ENCODE measurements around the gene CDC6. TPM values are rescaled to one million over a fixed set of nuclear protein-coding genes. Genes with fewer than 3 reads are reported as not detected.
A peak's percentile ranks its signal among the peaks of the same experiment; 100 is the strongest.
"Not testable (repeated sequence)": the region's sequence is repeated elsewhere in the genome, so short reads cannot be mapped to it uniquely, and the experiment has no call there.

The CDC6 gene
- total RNA-seq, 2 experiments from 2014 or later: 103 to 110 TPM

DNA sequence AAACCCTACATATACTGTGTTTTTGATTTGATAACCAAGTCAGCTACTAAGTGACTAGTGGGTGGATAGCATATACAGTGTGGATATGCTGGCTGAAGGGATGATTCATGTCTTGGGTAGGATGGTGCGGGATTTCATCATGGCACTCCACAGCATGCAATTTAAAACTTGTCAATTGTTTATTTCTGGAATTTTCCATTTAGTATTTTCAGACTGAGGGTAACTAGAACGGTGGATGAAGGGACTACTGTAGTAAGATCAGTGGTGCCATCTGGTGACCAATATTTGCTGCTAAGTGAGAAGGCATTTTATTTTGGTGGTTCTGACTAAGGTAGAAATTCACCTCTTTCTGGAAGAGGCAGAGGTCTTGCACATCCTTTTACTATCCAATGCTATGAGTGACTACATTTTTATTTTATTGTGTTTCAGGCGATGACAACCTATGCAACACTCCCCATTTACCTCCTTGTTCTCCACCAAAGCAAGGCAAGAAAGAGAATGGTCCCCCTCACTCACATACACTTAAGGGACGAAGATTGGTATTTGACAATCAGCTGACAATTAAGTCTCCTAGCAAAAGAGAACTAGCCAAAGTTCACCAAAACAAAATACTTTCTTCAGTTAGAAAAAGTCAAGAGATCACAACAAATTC lies 3.1 kb downstream of the CDC6 start:
- H3K9me3 Mint-ChIP-seq (ENCODE audit: insufficient read depth): no peaks in the 10 kb centered on the region
- CTCF ChIA-PET: interaction anchor here (0.6 to 8.5 kb wide), 16 partner anchors 10 to 278 kb away, joined by 3 to 100 read pairs (median 6); partner anchors contain the start of genes RARA and WIPF2
- H3K36me3 Mint-ChIP-seq (ENCODE audit: low read depth): peaks cover 58% of the 10 kb centered on the region
- ATAC-seq (no peak), DNase-seq (peak; percentile 71)
- H3K4me1 Mint-ChIP-seq (ENCODE audit: low read depth): peaks cover 44% of the 10 kb centered on the region
- no peak overlapping the region for H3K4me3 Mint-ChIP-seq
- POLR2A ChIA-PET: interaction anchor here (0.9 kb wide), 1 partner anchor 72 kb away, joined by 3 read pairs; the partner anchor contains the start of gene WIPF2
- peak overlapping the region; percentile 27 for H3K27ac Mint-ChIP-seq
- H3K27me3 Mint-ChIP-seq (ENCODE audit: low read depth): no peaks in the 10 kb centered on the region

- DNase-seq (no peak), ATAC-seq (no peak)
- peak overlapping the region; percentile 13 for H3K27ac Mint-ChIP-seq
- no peak overlapping the region for H3K4me3 Mint-ChIP-seq
- H3K27me3 Mint-ChIP-seq (ENCODE audit: low read depth): no peaks in the 10 kb centered on the region
- H3K9me3 Mint-ChIP-seq (ENCODE audit: insufficient read depth): no peaks in the 10 kb centered on the region
- peaks cover 63% of the 10 kb centered on the region for H3K36me3 Mint-ChIP-seq (ENCODE audit: low read depth)
- CTCF ChIA-PET: interaction anchor here (0.6 to 8.5 kb wide), 12 partner anchors 11 to 278 kb away, joined by 3 to 100 read pairs (median 9); partner anchors contain the start of gene WIPF2
- peaks cover 46% of the 10 kb centered on the region for H3K4me1 Mint-ChIP-seq (ENCODE audit: low read depth)
- POLR2A ChIA-PET: no interaction called here
Measured at GRCh38 chr17:40291281-40291664, 3.6 kb downstream of the CDC6 start.

GRCh38 chr17:40293363-40293762 lies 5.7 kb downstream of the CDC6 start:
- Mint-ChIP-seq H3K4me1 (ENCODE audit: low read depth) (peaks cover 39% of the 10 kb centered on the region), H3K4me3 (no peak overlapping the region), H3K27ac (no peak overlapping the region), H3K9me3 (ENCODE audit: insufficient read depth) (no peaks in the 10 kb centered on the region), H3K36me3 (ENCODE audit: low read depth) (peaks cover 71% of the 10 kb centered on the region), H3K27me3 (ENCODE audit: low read depth) (no peaks in the 10 kb centered on the region)
- POLR2A ChIA-PET: no interaction called here
- DNase-seq (no peak), ATAC-seq (no peak)
- CTCF ChIA-PET: interaction anchor here (0.6 to 8.5 kb wide), 10 partner anchors 9 to 340 kb away, joined by 3 to 100 read pairs (median 6); partner anchors contain the start of gene WIPF2

GRCh38 chr17:40295488-40296436 lies 8.1 kb downstream of the CDC6 start:
- H3K27ac Mint-ChIP-seq: peak overlapping the region; percentile 47
- H3K4me3 Mint-ChIP-seq: no peak overlapping the region
- no peaks in the 10 kb centered on the region for H3K27me3 Mint-ChIP-seq (ENCODE audit: low read depth)
- no peak for DNase-seq
- peaks cover 22% of the 10 kb centered on the region for H3K4me1 Mint-ChIP-seq (ENCODE audit: low read depth)
- POLR2A ChIA-PET: interaction anchor here (1.9 to 2.6 kb wide), 2 partner anchors 12 to 14 kb away, joined by 5 to 6 read pairs; no protein-coding TSS in a partner anchor
- no peaks in the 10 kb centered on the region for H3K9me3 Mint-ChIP-seq (ENCODE audit: insufficient read depth)
- peaks cover 67% of the 10 kb centered on the region for H3K36me3 Mint-ChIP-seq (ENCODE audit: low read depth)
- no peak for ATAC-seq
- CTCF ChIA-PET: interaction anchor here (1.4 to 8.5 kb wide), 5 partner anchors 7 to 122 kb away, joined by 3 to 69 read pairs (median 10); partner anchors contain the start of gene TOP2A

DNA sequence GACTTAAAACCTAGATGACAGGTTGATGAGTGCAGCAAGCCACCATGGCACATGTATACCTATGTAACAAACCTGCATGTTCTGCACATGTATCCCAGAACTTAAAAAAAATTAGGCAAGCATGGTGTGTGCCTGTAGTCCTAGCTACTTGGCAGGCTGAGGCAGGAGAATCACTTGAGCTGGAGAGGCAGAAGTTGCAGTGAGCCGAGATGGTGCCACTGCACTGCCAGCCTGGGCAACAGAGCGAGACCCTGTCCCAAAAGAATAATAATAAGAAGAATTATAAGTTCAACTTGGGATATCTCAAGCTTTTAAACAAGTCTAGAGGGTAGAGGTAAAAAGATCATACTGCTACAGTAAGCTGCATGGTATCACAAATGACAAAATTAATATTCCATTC lies 9.8 kb downstream of the CDC6 start:
- H3K36me3 Mint-ChIP-seq (ENCODE audit: low read depth): peaks cover 69% of the 10 kb centered on the region
- H3K4me1 Mint-ChIP-seq (ENCODE audit: low read depth): peaks cover 18% of the 10 kb centered on the region
- DNase-seq (no peak), ATAC-seq (no peak)
- no peaks in the 10 kb centered on the region for H3K9me3 Mint-ChIP-seq (ENCODE audit: insufficient read depth)
- CTCF ChIA-PET: interaction anchor here (2.3 kb wide), 1 partner anchor 57 kb away, joined by 10 read pairs; no protein-coding TSS in a partner anchor
- POLR2A ChIA-PET: interaction anchor here (1.3 to 1.9 kb wide), 2 partner anchors 9 to 10 kb away, joined by 5 read pairs; partner anchors contain the start of gene CDC6
- no peak overlapping the region for H3K4me3 Mint-ChIP-seq
- no peak overlapping the region for H3K27ac Mint-ChIP-seq
- no peaks in the 10 kb centered on the region for H3K27me3 Mint-ChIP-seq (ENCODE audit: low read depth)

- ATAC-seq (no peak), DNase-seq (no peak)
- ChIA-PET CTCF (interaction anchor here (1.0 to 13.1 kb wide), 7 partner anchors 7 to 234 kb away, joined by 3 to 304 read pairs (median 5); partner anchors contain the start of gene CDC6), POLR2A (interaction anchor here (0.9 kb wide), 1 partner anchor 64 kb away, joined by 4 read pairs; no protein-coding TSS in a partner anchor)
- H3K36me3 Mint-ChIP-seq (ENCODE audit: low read depth): peaks cover 71% of the 10 kb centered on the region
- H3K4me3 Mint-ChIP-seq: no peak overlapping the region
- H3K27ac Mint-ChIP-seq: no peak overlapping the region
- H3K4me1 Mint-ChIP-seq (ENCODE audit: low read depth): peaks cover 22% of the 10 kb centered on the region
- no peaks in the 10 kb centered on the region for H3K27me3 Mint-ChIP-seq (ENCODE audit: low read depth)
- H3K9me3 Mint-ChIP-seq (ENCODE audit: insufficient read depth): no peaks in the 10 kb centered on the region
Measured at GRCh38 chr17:40298726-40299125, 11.0 kb downstream of the CDC6 start.

GRCh38 chr17:40299159-40299757 lies 11.6 kb downstream of the CDC6 start:
- DNase-seq; H3K9me3 Mint-ChIP-seq (ENCODE audit: insufficient read depth): not testable (repeated sequence)
- H3K36me3 Mint-ChIP-seq (ENCODE audit: low read depth): peaks cover 72% of the 10 kb centered on the region

DNA sequence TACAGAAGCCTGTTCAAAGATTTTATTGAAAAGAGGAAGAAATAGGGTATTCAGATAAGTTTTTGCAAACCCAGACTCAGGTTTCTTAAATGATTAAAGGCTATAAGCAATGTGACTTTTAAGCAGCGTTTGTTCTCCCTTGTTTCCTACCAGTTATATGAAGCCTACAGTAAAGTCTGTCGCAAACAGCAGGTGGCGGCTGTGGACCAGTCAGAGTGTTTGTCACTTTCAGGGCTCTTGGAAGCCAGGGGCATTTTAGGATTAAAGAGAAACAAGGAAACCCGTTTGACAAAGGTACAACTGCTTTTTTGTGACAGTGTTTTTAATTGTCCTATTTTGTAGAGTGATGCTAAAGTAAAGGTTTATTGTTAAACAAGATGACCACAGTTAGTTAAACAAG lies 13.6 kb downstream of the CDC6 start:
- Mint-ChIP-seq H3K9me3 (ENCODE audit: insufficient read depth) (no peaks in the 10 kb centered on the region), H3K36me3 (ENCODE audit: low read depth) (peaks cover 58% of the 10 kb centered on the region), H3K27ac (no peak overlapping the region), H3K4me3 (no peak overlapping the region), H3K27me3 (ENCODE audit: low read depth) (no peaks in the 10 kb centered on the region), H3K4me1 (ENCODE audit: low read depth) (peaks cover 21% of the 10 kb centered on the region)
- no peak for DNase-seq
- no peak for ATAC-seq
- ChIA-PET CTCF (interaction anchor here (0.8 to 13.1 kb wide), 10 partner anchors 9 to 247 kb away, joined by 3 to 304 read pairs (median 10); partner anchors contain the start of genes CDC6, GJD3 and IGFBP4), POLR2A (no interaction called here)

More at GRCh38 chr17:40299159-40299757, 11.6 kb downstream of the CDC6 start:
- ChIA-PET POLR2A (interaction anchor here (0.6 to 0.9 kb wide), 2 partner anchors 63 to 185 kb away, joined by 4 to 7 read pairs; no protein-coding TSS in a partner anchor), CTCF (interaction anchor here (1.0 to 13.1 kb wide), 10 partner anchors 8 to 234 kb away, joined by 3 to 304 read pairs (median 4); partner anchors contain the start of gene CDC6)
- H3K27me3 Mint-ChIP-seq (ENCODE audit: low read depth); H3K27ac Mint-ChIP-seq; H3K4me3 Mint-ChIP-seq; ATAC-seq: not testable (repeated sequence)
- peaks cover 25% of the 10 kb centered on the region for H3K4me1 Mint-ChIP-seq (ENCODE audit: low read depth)

DNA sequence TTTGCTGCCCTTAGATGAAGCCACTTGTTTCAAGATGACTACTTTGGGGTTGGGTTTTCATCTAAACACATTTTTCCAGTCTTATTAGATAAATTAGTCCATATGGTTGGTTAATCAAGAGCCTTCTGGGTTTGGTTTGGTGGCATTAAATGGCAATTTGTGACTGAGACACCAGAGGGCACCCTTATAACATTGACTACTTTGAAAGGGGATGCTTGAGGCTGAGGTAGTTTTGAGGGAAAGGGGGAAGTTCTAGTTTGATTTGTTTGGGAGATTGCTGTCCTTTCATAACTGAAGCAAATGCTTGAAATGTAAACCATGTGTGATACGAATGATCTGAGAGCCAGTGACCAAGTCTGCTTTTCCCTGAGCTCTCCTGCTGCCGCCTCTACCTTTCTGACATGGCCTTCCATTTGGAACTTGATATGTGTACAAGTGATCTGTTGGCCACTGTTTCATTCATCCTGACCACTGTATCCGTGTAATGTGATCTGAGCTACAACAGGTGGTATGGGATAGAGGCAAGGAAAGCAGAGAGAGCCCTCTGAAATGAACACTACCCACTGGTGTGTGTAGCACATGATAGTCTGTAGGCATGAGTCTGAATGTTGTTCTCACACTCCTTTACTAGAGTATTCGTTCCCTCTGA lies 15.5 kb downstream of the CDC6 start:
- no peak overlapping the region for H3K27ac Mint-ChIP-seq
- H3K27me3 Mint-ChIP-seq (ENCODE audit: low read depth): no peaks in the 10 kb centered on the region
- H3K36me3 Mint-ChIP-seq (ENCODE audit: low read depth): peaks cover 50% of the 10 kb centered on the region
- ChIA-PET POLR2A (interaction anchor here (0.7 to 1.4 kb wide), 4 partner anchors 8 to 52 kb away, joined by 3 to 6 read pairs (median 4); no protein-coding TSS in a partner anchor), CTCF (interaction anchor here (0.6 to 13.1 kb wide), 33 partner anchors 8 to 245 kb away, joined by 3 to 304 read pairs (median 5); partner anchors contain the start of genes CDC6, IGFBP4 and TOP2A)
- peaks cover 18% of the 10 kb centered on the region for H3K4me1 Mint-ChIP-seq (ENCODE audit: low read depth)
- peak; percentile 63 for DNase-seq
- no peaks in the 10 kb centered on the region for H3K9me3 Mint-ChIP-seq (ENCODE audit: insufficient read depth)
- no peak overlapping the region for H3K4me3 Mint-ChIP-seq
- ATAC-seq: no peak

DNA sequence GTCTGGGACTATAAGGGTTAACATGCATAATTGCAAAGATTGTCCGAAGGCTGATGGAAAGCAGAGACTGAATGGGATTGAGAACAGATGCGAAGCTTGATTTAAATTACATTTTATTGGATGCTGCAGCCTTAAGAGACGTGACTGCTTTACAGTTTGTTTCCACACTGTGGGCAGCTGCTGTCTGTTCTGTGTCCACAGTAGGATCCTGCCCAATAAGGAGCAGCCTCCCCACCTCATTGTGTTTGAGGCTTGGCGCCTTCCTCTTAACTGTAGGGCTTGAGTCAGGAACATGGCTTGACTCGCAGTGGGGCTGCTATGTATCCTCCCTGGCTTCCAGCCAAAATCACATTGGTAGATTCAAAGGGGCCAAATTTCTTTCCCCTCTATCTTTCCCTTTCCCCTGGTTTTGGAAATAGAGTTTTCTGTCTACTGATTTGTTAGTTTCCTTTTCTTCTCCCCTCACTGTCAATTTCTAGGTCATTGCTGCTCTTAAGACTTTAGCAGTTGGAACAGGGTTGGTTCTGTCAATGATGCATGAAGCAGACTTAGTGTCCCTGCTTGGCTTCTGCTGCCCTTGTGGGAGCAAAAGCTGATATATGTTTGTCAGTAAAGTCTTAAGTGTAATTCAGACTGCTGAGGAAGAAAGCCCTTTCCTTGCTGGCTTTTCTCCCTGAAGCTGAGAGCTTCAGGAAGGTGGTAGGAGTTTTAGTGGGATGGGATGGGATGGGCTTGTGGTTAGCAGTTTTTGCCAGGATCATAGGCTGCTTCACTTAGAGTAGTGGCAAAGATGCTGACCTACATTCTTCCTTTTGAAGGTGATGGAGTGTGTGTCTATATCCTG lies 16.3 kb downstream of the CDC6 start:
- Mint-ChIP-seq H3K9me3 (ENCODE audit: insufficient read depth) (no peaks in the 10 kb centered on the region), H3K36me3 (ENCODE audit: low read depth) (peaks cover 44% of the 10 kb centered on the region)
- POLR2A ChIA-PET: interaction anchor here (0.9 to 1.4 kb wide), 4 partner anchors 7 to 51 kb away, joined by 3 to 6 read pairs (median 4); no protein-coding TSS in a partner anchor

More for the DNA sequence above, 16.3 kb downstream of the CDC6 start:
- ATAC-seq: no peak
- CTCF ChIA-PET: interaction anchor here (0.6 to 13.1 kb wide), 28 partner anchors 8 to 229 kb away, joined by 3 to 304 read pairs (median 6); partner anchors contain the start of genes CDC6 and TOP2A
- no peaks in the 10 kb centered on the region for H3K27me3 Mint-ChIP-seq (ENCODE audit: low read depth)
- peaks cover 18% of the 10 kb centered on the region for H3K4me1 Mint-ChIP-seq (ENCODE audit: low read depth)
- H3K4me3 Mint-ChIP-seq: no peak overlapping the region
- H3K27ac Mint-ChIP-seq: peak overlapping the region; percentile 4
- no peak for DNase-seq
